Ureter (tissue), 1 donor: ENCODE measurements around the gene ATP5F1D. TPM values are rescaled to one million over a fixed set of nuclear protein-coding genes. Genes with fewer than 3 reads are reported as not detected.
"Not testable (repeated sequence)": the region's sequence is repeated elsewhere in the genome, so short reads cannot be mapped to it uniquely, and the experiment has no call there.

Experiments
- DNase-seq: peaks from one replicate; pipeline ENCODE4 v3.0.0-alpha.2; 2020; ENCODE audit warnings: low spot score
- total RNA-seq: library from RNA; stranded (reverse); gene quantifications from one replicate; pipeline ENCODE4 v1.2.4, GENCODE V29; 2023
- donor health status: DM: yes; HTN: yes; CAD: no.

ATP5F1D gene
- 144 TPM for total RNA-seq

GRCh38 chr19:1241417-1242095 is at the start of gene ATP5F1D:
TSS of gene ATP5F1D (plus strand) at chr19:1241751. CDS start at chr19:1241851, 100 bp downstream.
- DNase-seq, result peak; percentile 95

DNA sequence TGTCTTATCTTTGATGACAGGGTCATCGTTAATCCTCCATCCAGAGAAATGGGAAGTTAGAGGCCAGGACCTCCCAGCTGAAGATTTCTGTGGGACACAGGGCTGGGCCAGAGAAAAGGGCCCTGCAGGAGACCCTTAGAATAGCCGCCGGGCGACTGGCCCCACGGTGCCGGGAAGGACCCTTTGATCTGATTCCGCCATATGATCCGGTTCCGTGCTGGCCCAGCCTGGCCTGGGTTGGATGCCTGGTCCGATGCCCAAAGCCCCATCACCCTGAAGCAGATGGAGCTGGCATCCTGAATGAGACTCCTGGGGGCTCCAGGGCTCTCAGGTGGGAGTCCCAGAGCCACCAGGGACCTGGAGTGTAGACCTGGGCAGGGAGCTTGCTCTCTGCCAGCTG is 42.0 kb upstream of the ATP5F1D start:
- no peak for DNase-seq

GRCh38 chr19:1200614-1201013 is 40.9 kb upstream of the ATP5F1D start:
- not testable (repeated sequence) for DNase-seq

GRCh38 chr19:1205114-1206099 is 36.1 kb upstream of the ATP5F1D start, which contains the start of gene STK11:
TSS of gene STK11 (plus strand) at chr19:1205778. CDS start at chr19:1206914, 1,136 bp downstream.
- DNase-seq, result peak; percentile 99

DNA sequence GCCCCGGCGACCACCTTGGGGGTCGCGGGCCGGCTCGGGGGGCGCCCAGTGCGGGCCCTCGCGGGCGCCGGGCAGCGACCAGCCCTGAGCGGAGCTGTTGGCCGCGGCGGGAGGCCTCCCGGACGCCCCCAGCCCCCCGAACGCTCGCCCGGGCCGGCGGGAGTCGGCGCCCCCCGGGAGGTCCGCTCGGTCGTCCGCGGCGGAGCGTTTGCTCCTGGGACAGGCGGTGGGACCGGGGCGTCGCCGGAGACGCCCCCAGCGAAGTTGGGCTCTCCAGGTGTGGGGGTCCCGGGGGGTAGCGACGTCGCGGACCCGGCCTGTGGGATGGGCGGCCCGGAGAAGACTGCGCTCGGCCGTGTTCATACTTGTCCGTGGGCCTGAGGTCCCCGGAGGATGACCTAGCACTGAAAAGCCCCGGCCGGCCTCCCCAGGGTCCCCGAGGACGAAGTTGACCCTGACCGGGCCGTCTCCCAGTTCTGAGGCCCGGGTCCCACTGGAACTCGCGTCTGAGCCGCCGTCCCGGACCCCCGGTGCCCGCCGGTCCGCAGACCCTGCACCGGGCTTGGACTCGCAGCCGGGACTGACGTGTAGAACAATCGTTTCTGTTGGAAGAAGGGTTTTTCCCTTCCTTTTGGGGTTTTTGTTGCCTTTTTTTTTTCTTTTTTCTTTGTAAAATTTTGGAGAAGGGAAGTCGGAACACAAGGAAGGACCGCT is 35.2 kb upstream of the ATP5F1D start:
- DNase-seq, result peak; percentile 47

DNA sequence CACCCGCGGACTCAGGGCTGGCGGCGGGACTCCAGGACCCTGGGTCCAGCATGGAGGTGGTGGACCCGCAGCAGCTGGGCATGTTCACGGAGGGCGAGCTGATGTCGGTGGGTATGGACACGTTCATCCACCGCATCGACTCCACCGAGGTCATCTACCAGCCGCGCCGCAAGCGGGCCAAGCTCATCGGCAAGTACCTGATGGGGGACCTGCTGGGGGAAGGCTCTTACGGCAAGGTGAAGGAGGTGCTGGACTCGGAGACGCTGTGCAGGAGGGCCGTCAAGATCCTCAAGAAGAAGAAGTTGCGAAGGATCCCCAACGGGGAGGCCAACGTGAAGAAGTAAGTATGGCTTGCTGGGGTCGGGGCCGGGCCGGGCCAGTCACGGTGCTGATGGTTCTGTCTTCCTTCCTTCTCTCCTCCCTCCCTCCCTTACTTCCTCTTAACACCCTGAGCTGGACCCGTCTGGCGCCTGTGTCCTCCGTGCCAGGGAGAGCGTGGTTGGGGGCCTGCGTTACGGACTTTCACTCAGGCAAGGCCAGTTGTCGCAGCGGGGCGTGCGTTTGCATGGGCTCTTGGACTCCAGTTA is 34.6 kb upstream of the ATP5F1D start:
- no peak for DNase-seq

- peak; percentile 63 for DNase-seq
Observed at GRCh38 chr19:1208830-1209229, 32.7 kb upstream of the ATP5F1D start.

DNA sequence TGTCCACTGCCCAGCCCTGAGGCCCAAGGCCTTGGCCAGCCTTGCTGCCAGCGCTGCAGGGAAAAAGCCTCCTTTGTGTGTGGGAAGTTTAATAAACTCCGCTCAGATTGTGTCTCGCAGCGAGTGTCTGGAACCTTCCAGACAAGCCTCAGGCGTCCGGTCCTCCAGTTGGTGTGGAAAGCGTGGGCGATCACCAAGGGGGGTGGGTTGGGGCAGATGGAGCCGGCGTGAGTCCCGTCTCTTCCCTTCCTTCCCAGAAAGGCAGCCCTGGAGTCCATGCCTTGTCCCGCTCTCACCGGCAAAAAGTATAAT is 31.4 kb upstream of the ATP5F1D start:
- DNase-seq, result no peak

- DNase-seq, result no peak
Observed at GRCh38 chr19:1211494-1212234, 29.9 kb upstream of the ATP5F1D start.

GRCh38 chr19:1213391-1214286 is 27.9 kb upstream of the ATP5F1D start:
- DNase-seq, result peak; percentile 86

- DNase-seq, result no peak
Observed at GRCh38 chr19:1214299-1214861, 27.2 kb upstream of the ATP5F1D start.

DNA sequence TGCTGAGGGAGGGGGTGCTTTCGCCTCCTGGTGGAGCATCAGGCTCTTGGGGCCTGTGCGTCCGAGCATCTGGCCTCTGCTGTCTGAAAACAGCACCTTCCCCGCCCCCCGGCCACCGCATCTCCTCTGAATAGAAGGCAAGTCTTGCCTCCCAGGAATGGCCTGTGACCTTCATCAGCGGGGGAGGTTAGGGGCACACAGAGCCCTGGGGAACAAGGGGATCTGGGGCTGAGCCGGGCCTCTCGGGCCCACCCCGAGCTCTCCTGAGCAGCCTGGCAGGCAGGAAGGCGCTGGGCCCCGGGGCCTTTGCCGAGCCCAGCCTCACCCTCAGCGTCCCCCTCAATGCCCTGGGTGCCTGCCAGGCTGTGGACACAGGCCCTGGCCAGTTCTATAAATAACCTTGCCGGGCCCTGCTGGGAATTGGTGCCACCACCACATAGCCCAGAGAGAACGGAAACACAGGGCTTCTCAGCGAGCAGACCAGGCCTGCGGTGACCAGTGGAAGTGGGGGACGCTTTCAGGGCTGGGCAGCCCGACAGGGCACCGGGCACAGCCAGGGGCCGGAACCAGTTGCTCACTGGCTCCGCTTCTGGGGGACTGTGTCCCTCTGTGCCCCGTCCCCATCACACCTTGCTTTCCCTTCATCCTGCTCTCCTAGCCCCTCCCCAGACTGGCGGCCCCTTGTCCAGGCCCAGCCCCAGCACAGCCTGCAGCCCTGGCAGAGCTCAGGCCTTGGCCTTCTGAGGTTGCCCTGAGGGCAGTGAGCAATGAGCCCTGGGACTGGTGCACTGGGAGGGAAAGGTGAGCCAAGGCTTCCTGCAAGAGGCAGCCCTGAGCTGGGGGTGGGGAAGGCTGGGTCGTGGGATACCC is 26.5 kb upstream of the ATP5F1D start:
- no peak for DNase-seq

- DNase-seq, result no peak
Observed at GRCh38 chr19:1216756-1217155, 24.8 kb upstream of the ATP5F1D start.

DNA sequence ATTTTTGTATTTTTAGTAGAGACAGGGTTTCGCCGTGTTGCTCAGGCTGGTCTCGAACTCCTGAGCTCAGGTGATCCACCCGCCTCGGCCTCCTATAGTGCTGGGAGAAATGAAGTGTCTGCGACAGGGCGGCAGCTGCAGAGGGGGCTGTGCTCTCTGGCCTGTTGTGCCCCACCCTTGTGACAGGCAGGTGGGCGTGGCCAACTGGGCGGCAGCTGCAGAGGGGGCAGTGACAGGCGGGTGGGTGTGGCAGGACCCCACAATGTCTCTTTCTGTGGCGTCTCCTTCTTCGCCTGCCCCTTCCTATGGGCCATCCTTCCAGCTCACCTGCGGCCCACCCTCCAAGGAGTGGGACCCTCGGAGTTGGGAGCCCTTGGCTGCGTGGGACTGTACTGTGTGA is 24.2 kb upstream of the ATP5F1D start:
- DNase-seq, result no peak

DNA sequence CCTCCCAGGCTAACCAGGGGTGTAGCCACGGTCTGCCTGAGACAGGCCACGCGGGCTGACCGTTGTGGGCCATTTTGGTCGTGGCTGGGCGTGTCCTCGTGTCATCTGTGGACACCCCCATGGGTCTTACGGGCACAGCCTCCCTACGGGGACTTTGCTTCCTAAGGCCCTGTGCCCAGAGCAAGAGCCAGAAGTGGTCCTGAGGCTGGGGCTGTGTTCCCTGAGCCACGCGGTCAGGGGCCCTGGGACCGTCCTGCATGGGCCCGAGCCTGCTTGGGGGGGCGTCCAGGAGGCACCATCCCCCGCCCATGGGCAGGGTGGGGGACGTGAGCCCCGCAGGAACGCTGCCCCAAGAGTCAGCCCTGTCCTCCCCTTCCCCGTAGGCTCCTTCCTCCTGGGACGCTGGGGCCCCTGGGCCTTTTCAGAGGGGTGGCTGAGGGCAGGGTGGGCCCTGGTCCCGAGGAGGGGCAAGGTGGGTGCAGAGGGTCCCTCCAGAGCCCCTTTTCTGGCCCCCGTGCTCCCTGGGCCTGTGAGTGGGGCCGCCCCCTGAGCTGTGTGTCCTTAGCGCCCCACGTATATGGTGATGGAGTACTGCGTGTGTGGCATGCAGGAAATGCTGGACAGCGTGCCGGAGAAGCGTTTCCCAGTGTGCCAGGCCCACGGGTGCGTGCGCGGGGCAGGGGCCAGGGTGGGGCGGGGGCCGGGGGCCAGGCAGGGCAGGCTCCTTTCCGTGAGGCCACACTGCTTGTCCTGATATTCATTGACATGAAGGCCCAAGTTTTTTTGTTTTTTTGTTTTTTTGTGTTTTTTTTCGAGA is 22.6 kb upstream of the ATP5F1D start:
- no peak for DNase-seq

- DNase-seq, result no peak
Observed at GRCh38 chr19:1219786-1220476, 21.6 kb upstream of the ATP5F1D start.

- no peak for DNase-seq
Observed at GRCh38 chr19:1220477-1220930, 21.0 kb upstream of the ATP5F1D start.
